Stimulated activated CD8-positive, alpha-beta memory T cell treated with anti-CD3 and anti-CD28 coated beads, Interleukin-15, amount 100 ng/mL, for 24 hours (primary cell): ENCODE measurements around the gene SURF4.
"Not testable (repeated sequence)": the region's sequence is repeated elsewhere in the genome, so short reads cannot be mapped to it uniquely, and the experiment has no call there.

ENCODE experiments used
- DNase-seq: peaks from one replicate; pipeline ENCODE4 v3.0.0-alpha.2; 2020; ENCODE audit warnings: low read depth

SURF4 gene

GRCh38 chr9:133397370-133397769 is 21.5 kb upstream of the SURF4 start:
- no peak for DNase-seq

- DNase-seq, result no peak
Observed at GRCh38 chr9:133396952-133397351, 21.1 kb upstream of the SURF4 start.

- DNase-seq, result no peak
Observed at GRCh38 chr9:133394687-133395271, 18.9 kb upstream of the SURF4 start.

- no peak for DNase-seq
Observed at GRCh38 chr9:133393399-133393798, 17.5 kb upstream of the SURF4 start.

DNA sequence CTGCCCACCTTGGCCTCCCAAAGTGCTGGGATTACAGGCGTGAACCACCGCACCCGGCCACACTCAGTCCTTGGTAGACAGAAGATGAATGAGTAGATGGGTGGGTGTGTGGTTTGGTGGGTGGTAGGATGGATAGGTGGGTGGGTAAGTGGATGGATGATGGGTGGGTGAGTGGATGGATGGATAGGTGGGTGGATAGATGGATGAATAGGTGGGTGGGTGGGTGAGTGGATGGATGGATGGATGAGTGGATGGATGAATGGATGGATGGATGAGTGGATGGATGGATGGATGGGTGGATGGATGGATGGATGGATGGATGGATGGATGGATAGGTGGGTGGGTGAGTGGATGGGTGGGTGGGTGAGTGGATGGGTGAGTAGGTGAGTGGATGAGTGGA is 16.4 kb upstream of the SURF4 start:
- not testable (repeated sequence) for DNase-seq

DNA sequence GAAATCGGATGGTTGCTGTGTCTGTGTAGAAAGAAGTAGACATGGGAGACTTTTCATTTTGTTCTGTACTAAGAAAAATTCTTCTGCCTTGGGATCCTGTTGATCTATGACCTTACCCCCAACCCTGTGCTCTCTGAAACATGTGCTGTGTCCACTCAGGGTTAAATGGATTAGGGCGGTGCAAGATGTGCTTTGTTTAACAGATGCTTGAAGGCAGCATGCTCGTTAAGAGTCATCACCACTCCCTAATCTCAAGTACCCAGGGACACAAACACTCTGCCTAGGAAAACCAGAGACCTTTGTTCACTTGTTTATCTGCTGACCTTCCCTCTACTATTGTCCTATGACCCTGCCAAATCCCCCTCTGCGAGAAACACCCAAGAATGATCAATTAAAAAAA is 15.6 kb upstream of the SURF4 start:
- DNase-seq, result not testable (repeated sequence)

- DNase-seq, result no peak
Observed at GRCh38 chr9:133390713-133391112, 14.9 kb upstream of the SURF4 start.

DNA sequence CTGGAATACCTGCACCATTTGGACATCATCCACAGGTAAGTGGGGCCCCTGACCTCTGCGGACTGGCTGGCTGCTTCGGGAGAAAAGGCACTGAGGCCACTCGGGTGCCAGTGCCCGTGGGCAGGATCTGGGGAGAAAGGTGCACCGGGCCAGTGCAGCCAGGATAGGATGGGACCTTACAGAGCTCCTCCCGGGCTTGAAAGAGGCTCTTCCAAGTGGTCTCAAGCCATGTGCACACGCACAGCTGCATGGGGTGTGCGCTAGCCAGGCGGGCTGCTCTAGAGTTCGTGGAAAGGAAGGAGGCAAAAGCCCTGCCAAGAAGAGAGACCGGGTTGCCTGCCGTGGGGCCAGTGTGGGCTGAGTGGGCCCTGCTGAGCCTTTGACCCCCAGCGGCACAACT is 13.7 kb upstream of the SURF4 start:
- no peak for DNase-seq

DNA sequence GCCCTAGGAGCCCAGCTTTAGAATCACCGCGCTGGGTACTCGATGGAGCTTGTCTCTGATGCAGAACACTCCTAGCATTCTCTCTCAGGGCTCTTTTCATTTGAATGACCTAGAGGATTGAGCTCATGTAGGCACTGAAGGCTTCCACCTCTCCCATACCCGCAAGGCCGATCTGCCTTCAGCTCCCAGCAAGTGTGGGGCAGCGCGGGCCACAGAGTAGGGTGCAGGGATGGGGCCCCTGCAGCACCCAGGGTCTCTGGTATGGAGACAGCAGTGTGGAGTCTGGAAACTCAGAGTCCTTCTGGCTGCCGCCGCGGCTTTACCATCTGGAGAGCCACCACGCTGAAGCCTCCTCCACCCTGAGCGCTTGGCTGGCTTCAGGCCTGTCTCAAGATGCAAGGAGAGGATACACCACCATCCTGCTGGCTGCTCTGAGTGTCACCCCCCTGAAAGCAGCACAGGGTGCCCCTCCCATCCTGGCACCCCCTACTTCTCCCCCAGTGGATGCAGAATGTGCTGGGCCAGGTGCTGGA is 13.2 kb upstream of the SURF4 start:
- DNase-seq, result no peak

GRCh38 chr9:133387680-133388079 is 11.8 kb upstream of the SURF4 start:
- DNase-seq, result no peak

GRCh38 chr9:133386338-133386737 is 10.5 kb upstream of the SURF4 start:
- DNase-seq, result no peak

DNA sequence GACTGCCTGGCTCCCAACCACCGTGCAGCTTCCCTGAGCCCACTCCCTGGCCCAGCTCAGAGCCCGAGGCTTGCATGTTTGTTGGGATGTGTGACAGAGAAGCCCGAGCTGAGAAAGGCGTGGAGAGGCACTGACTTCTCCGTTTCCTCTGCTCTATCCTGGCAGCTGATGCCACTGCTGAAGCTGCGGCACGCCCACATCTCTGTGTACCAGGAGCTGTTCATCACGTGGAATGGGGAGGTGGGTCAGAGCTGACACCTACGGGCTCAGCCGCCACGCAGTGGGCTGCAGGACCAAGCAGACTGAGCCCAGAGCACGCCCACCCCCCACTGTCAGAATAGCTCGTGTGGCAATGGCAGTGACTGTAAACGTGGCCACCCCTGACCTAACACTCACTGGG is 9.6 kb upstream of the SURF4 start:
- no peak for DNase-seq

GRCh38 chr9:133384736-133385321 is 9.0 kb upstream of the SURF4 start:
- DNase-seq, result no peak

DNA sequence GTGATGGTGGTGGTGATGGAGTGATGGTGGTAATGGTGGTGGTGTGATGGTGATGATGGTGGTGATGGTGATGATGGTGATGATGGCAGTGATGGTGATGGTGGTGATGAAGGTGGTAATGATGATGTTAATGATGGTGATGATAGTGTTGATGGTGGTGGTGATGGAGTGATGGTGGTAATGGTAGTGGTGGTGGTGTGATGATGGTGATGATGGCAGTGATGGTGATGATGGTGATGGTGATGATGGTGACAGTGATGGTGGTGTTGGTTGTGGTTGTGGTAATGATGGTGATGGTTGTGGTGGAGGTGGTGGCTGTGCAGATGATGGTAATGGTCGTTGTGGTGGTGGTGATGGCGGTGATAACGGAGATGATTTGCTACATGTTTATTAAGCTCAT is 7.6 kb upstream of the SURF4 start:
- no peak for DNase-seq

DNA sequence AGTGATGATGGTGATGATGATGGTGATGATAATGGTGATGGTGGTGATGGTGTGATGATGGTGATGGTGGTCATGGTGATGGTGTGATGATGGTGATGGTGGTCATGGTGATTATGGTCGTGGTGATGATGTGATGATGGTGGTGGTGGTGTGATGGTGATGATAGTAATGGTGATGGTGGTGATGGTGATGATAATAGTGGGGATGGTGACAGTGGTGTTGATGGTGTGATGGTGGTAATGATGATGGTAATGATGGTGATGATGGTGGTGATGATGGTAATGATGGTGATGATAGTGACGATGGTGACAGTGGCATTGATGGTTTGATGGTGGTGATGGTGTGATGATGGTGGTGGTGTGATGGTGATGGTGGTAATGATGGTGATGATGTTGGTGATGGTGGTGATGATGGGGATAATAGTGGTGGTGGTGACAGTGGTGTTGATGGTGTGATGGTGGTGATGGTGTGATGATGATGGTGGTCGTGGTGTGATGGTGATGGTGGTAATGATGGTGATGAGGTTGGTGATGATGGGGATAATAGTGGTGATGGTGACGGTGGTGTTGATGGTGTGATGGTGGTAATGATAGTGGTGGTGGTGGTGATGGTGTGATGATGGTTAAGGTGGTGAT is 6.8 kb upstream of the SURF4 start:
- DNase-seq, result no peak

- DNase-seq, result no peak
Observed at GRCh38 chr9:133380734-133381133, 4.9 kb upstream of the SURF4 start.

DNA sequence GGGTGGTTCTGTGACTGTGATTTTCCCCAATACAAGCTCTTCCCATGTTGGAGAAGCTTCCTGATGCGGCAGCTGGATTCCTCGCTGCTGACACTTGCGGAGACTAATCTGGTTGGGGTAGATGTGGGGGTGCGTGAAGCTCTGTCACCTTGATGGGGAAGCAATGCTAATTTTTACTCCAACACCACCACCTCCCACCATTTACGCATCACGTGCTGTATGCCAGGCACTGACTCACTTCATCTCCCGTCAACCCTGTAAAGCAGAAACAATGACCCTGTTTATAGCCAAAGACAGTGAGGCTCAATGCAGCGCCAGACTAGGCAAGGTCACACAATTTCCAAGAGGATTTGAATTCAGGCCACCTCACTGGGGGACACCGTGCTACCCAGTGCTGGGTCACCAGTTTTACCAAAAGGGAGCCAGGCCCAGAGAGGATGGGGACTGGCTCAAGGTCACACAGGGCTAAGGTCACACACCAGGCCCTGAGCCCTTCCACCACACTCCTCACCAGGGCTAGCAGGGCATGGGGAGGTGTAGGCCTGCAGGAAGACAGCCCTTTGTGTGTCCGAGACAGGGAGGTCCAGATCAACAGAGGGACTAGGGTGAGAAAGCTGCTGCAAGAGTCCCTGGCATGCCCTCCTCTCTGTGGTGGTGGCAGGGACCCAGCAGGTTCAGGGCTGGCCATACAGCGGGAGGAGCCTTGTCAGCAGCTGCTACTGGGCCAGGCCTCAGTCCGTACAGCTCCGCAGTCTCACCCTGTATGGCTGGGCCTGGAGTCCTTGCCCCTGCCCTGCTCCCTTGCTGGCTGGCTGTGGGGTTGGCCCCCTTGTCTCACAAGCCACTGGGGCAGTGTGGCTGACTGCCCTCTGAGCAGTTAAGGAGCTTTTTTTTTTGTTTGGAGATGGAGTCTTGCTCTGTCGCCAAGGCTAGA is 3.6 kb upstream of the SURF4 start:
- no peak for DNase-seq

- DNase-seq, result no peak
Observed at GRCh38 chr9:133378408-133378962, 2.6 kb upstream of the SURF4 start.

DNA sequence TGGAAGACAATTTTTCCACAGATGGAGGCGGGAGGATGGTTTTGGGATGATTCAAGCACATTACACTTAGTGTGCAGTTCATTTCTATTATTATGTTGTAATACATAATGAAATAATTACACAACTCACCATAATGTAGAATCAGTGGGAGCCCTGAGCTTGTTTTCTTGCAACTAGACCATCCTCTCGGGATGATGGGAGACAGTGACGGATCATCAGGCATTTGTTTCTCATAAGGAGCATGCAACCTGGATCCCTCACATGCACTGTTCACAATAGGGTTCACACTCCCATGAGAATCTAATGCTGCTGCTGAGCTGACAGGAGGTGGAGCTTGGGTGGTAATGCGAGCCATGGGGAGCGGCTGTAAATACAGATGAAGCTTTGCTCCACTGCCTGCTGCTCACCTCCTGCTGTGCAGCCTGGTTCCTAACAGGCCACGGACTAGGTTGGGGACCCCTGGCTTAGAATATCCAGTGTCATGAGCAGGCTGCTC is 1.9 kb upstream of the SURF4 start:
- no peak for DNase-seq

DNA sequence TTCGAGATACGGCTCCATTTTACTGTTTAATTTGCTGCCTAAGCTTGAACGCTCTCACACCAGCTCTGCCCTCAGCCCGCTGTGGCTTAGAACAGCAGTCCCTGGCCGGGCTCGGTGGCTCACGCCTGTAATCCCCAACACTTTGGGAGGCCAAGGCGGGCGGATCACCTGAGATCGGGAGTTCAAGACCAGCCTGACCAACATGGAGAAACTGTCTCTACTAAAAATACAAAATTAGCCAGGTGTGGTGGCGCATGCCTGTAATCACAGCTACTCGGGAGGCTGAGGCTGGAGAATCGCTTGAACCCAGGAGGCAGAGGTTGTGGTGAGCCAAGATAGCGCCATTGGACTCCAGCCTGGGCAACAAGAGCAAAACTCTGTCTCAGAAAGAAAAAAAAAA is 1.4 kb upstream of the SURF4 start:
- not testable (repeated sequence) for DNase-seq

GRCh38 chr9:133375116-133375723 is 640 bp downstream of the SURF4 start:
- DNase-seq, result no peak
